Fibroblast of mammary gland (primary cell): ENCODE measurements around the gene HID1.

Source experiments
- DNase-seq: peaks from one replicate; pipeline ENCODE4 v3.0.0-alpha.2; 2010; ENCODE audit warnings: low read depth
- H3K4me3 ChIP-seq: 2 replicates; pipeline ENCODE4 v1.5.1; 2011; ENCODE audit warnings: low read depth, mild to moderate bottlenecking, low read length, moderate library complexity; ENCODE audit not compliant: control insufficient read depth
- TF ChIP-seq, protein P1 (sequence below): conservative IDR thresholded peaks from 2 replicates; pipeline ENCODE4 v1.5.1; 2011; ENCODE audit warnings: low read depth, low read length, inconsistent platforms; ENCODE audit not compliant: control insufficient read depth, insufficient read depth

Gene HID1

DNA sequence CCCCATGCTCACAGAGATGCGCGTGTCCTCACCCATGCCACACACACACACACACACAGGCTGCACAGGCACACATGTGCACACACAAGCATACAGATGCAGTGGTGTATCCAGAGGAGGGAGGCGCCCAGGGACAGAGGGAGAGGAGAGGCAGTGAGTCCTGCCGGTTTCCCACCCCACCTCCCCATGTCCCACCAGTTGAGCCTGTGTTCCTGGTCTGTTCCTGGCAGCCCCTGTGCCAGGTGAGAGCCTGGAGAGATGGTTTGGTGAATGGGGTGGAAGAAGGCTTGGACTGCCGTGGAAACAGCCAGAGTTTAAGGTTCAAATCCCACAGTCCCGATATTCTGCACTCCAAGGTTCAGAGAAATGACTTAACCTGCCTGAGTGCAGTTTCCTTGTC is 68.9 kb downstream of the HID1 start:
- DNase-seq = no peak
- TF ChIP-seq, protein P1, sequence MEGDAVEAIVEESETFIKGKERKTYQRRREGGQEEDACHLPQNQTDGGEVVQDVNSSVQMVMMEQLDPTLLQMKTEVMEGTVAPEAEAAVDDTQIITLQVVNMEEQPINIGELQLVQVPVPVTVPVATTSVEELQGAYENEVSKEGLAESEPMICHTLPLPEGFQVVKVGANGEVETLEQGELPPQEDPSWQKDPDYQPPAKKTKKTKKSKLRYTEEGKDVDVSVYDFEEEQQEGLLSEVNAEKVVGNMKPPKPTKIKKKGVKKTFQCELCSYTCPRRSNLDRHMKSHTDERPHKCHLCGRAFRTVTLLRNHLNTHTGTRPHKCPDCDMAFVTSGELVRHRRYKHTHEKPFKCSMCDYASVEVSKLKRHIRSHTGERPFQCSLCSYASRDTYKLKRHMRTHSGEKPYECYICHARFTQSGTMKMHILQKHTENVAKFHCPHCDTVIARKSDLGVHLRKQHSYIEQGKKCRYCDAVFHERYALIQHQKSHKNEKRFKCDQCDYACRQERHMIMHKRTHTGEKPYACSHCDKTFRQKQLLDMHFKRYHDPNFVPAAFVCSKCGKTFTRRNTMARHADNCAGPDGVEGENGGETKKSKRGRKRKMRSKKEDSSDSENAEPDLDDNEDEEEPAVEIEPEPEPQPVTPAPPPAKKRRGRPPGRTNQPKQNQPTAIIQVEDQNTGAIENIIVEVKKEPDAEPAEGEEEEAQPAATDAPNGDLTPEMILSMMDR = no peak
- H3K4me3 ChIP-seq = no peak overlapping the region

DNA sequence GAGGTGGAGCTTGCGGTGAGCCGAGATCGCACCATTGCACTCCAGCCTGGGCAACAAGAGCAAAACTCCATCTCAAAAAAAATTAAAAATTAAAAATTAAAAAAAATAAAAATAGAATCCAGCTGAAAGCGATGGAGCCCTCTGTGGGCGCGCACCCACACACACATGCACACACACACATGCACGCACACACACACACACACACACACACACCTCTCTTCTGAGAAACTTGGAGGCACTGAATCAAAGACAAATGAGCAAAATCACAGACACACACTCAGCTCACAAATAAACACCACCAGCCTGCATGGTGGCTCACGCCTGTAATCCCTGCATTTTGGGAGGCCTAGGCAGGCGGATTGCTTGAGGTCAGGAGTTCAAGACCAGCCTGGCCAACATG is 69.5 kb downstream of the HID1 start:
- H3K4me3 ChIP-seq = no peak overlapping the region
- TF ChIP-seq, protein P1 = no peak
- no peak for DNase-seq

DNA sequence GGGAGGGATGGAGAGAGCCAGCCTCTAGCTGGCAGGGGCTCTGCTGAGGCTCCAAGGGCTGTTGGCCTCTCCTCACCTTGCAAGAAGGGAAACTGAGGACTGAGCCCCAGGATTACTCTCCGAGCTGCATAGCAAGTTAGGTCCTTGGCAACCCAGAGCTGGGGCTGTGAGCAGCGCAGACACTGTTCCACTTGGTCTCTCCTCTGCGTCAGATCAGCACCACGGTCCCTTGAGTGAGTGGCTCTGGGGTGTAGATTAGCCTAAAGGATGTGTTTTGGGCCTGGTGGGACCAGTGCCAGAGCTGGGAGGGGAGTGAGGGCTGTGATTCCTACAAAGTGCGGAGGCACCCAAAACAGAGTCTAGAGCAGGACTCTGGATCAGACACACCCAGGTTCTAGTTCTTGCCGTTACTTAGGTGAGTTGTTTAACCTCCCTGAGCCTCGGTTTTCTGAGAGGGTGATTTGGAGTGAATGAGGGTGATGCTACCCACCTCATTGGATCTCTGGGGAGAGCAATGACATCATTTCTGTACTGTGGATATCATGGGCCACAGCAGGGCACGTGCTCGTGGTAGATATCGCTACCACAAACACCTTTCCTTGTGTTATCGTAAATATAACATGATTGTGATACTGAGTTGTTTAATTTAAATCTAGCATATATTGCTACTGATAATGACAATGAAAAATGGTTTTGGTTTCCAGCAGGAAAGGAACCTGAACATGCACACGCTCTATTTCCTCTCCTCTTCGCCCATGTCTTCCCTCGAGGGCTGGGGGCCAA is 71.0 kb downstream of the HID1 start:
- TF ChIP-seq, protein P1 = no peak
- no peak overlapping the region for H3K4me3 ChIP-seq
- no peak for DNase-seq
